AG08395 (cell line): ENCODE measurements around the gene MAGEA11.
"Not testable (repeated sequence)": the region's sequence is repeated elsewhere in the genome, so short reads cannot be mapped to it uniquely, and the experiment has no call there.

ENCODE experiments used
- DNase-seq: peaks from one replicate; pipeline ENCODE4 v3.0.0; 2012; ENCODE audit warnings: mixed read lengths, low spot score

MAGEA11 gene

GRCh38 chrX:149711545-149712236 is at the start of gene MAGEA11:
Gene MAGEA11, plus strand, starts transcription at chrX:149712060. Its CDS starts 1,100 bp downstream, at chrX:149713160.
- DNase-seq = no peak

GRCh38 chrX:149675088-149675487 is 36.8 kb upstream of the MAGEA11 start:
- not testable (repeated sequence) for DNase-seq

- DNase-seq = not testable (repeated sequence)
Measured at GRCh38 chrX:149675554-149675953, 36.3 kb upstream of the MAGEA11 start.

- not testable (repeated sequence) for DNase-seq
Measured at GRCh38 chrX:149679164-149679678, 32.6 kb upstream of the MAGEA11 start.

- no peak for DNase-seq
Measured at GRCh38 chrX:149681182-149681581, 30.7 kb upstream of the MAGEA11 start.

GRCh38 chrX:149682031-149682430 is 29.8 kb upstream of the MAGEA11 start:
- DNase-seq = no peak

GRCh38 chrX:149682956-149683947 is 28.6 kb upstream of the MAGEA11 start:
- no peak for DNase-seq

- DNase-seq = no peak
Measured at GRCh38 chrX:149683966-149684730, 27.7 kb upstream of the MAGEA11 start.

GRCh38 chrX:149687991-149688390 is 23.9 kb upstream of the MAGEA11 start:
- no peak for DNase-seq

- no peak for DNase-seq
Measured at GRCh38 chrX:149688552-149688951, 23.3 kb upstream of the MAGEA11 start.

- DNase-seq = no peak
Measured at GRCh38 chrX:149691794-149692193, 20.1 kb upstream of the MAGEA11 start.

- not testable (repeated sequence) for DNase-seq
Measured at GRCh38 chrX:149692686-149693272, 19.1 kb upstream of the MAGEA11 start.

- DNase-seq = no peak
Measured at GRCh38 chrX:149699761-149700160, 12.1 kb upstream of the MAGEA11 start.

GRCh38 chrX:149704664-149705063 is 7.2 kb upstream of the MAGEA11 start:
- no peak for DNase-seq

GRCh38 chrX:149707147-149707901 is 4.5 kb upstream of the MAGEA11 start:
- no peak for DNase-seq

- no peak for DNase-seq
Measured at GRCh38 chrX:149712831-149713230, 971 bp downstream of the MAGEA11 start.

- DNase-seq = no peak
Measured at GRCh38 chrX:149713279-149714050, 1.6 kb downstream of the MAGEA11 start.

GRCh38 chrX:149715468-149715867 is 3.6 kb downstream of the MAGEA11 start:
- DNase-seq = no peak

GRCh38 chrX:149716632-149717031 is 4.8 kb downstream of the MAGEA11 start:
- DNase-seq = no peak

GRCh38 chrX:149717803-149718202 is 5.9 kb downstream of the MAGEA11 start:
- no peak for DNase-seq
